GM19372 (cell line): ENCODE results near the gene FILIP1L.

Experiments used
- ATAC-seq: cut with Tn5 transposase; IDR thresholded peaks from one replicate; pipeline ENCODE4 v1.9.1; 2021; ENCODE audit warnings: mild to moderate bottlenecking, low read depth, moderate library complexity; ENCODE audit not compliant: unreplicated experiment

The FILIP1L gene

GRCh38 chr3:99984668-99985067 is 129.6 kb downstream of the FILIP1L start:
- ATAC-seq = no peak

DNA sequence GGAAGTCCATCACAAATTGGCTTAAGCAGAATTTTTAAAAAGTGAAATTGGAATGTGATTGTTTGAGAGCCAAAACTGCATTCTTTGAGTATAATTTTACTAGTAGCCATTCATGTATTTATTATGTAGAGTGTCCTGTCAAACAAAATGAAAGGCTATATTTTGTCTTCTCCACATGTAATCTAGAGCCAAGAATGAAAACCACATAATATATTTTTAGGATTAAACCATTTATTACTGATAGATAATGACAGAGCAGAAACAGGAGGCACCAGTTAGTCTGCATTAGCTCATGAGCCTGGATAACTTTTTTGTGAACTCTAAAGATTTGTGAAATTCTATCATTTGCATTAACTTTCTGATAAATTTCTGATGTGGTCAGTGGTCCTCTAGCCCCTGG is 130.2 kb downstream of the FILIP1L start:
- ATAC-seq = no peak

- no peak for ATAC-seq
These were observed 131.7 kb downstream of the FILIP1L start for GRCh38 chr3:99982650-99983049.

- ATAC-seq = no peak
These were observed 133.2 kb downstream of the FILIP1L start for GRCh38 chr3:99981138-99981537.

GRCh38 chr3:99980606-99981005 is 133.7 kb downstream of the FILIP1L start:
- no peak for ATAC-seq

GRCh38 chr3:99978221-99978620 is 136.1 kb downstream of the FILIP1L start:
- no peak for ATAC-seq

DNA sequence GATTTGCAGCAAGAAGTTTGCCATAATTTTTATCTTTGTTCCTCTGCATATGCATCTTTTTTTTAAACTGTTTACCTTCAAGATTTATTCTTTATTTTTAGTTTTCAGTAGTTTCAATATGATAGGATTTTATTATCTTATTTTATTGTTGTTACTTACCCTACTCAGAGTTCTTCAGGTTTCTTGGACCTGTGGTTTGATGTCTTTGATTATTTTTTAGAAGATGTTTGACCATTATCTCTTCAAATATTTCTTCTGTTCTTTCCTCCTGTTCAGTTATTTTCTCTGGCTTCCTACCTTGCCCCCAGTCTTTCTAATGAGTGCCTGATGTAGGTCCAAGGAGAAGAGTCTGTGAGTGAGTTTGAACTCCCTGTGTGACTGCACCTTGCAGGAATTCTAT is 137.7 kb downstream of the FILIP1L start:
- ATAC-seq = no peak

GRCh38 chr3:99974989-99975388 is 139.3 kb downstream of the FILIP1L start:
- ATAC-seq = no peak

DNA sequence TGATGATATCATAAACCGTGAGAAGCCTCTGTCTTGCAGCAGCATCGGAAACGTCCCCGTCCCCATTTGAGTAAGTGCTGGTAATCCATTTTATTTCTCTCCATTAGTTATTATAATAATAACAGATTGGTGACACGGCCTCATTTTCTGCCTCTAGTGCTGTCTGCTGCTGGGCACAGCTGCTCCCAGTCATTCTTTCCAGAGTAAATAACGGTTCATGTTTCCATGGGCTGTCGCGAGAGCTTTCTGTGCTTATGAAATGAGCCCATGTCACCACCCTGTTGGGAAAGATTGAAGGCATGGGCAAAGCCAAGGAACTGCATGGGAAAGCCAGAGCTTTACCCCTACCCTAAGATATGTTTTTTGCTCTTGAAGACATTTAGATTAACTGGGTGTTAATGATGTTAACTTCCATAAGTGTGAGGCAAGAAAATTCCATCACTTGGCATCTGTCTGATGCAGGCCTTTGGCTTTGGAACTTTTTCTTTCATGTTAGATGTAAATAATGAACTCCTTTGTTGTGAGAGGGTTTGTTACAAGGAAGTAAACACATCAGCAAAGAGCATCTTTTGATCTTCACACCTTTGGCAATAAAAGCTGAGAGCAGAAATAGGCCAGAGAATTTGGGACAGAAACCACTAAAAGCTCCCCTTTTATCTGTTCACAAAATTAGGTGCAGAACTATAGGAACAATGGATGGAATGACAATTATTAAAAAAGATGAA is 141.8 kb downstream of the FILIP1L start:
- no peak for ATAC-seq

- ATAC-seq = no peak
These were observed 142.5 kb downstream of the FILIP1L start for GRCh38 chr3:99971761-99972160.

GRCh38 chr3:99970198-99970597 is 144.1 kb downstream of the FILIP1L start:
- peak; percentile 83 for ATAC-seq

DNA sequence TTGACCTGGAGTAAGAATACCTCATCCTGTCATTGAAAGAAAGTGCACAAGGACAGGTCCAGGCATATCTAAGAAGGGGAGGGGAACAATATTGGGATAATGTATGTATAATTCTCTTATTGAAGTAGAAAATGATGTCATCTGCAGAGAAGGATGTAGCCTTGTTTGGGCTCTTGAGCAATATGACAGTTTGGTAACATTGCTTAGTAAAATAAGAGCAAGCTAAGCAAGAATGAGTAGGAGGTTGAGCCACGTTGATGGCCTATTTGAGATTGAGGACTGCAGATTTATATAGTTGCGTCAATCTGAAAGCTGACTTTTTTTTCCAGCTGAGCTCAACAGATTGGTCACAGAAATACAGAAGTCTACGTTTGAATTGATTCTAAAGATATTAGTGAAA is 145.2 kb downstream of the FILIP1L start:
- no peak for ATAC-seq

DNA sequence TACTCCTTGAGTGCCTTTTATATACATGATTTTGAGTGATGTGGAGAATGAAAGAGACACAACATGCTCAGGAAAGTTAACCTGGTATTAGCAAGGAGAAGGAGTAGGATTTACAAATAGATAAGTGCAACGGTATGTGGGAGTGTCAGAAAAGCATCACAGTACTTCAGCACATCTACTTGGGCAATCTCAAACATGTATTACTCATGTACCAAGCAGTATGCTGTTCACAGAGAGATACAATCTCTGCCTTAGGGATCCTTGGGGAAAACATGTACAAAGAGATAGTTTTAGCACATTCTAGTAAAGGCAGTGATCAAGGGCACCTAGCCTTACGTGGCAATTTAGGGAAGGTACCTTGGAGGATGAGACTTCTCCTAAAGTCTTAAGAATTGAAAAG is 146.5 kb downstream of the FILIP1L start:
- ATAC-seq = no peak

DNA sequence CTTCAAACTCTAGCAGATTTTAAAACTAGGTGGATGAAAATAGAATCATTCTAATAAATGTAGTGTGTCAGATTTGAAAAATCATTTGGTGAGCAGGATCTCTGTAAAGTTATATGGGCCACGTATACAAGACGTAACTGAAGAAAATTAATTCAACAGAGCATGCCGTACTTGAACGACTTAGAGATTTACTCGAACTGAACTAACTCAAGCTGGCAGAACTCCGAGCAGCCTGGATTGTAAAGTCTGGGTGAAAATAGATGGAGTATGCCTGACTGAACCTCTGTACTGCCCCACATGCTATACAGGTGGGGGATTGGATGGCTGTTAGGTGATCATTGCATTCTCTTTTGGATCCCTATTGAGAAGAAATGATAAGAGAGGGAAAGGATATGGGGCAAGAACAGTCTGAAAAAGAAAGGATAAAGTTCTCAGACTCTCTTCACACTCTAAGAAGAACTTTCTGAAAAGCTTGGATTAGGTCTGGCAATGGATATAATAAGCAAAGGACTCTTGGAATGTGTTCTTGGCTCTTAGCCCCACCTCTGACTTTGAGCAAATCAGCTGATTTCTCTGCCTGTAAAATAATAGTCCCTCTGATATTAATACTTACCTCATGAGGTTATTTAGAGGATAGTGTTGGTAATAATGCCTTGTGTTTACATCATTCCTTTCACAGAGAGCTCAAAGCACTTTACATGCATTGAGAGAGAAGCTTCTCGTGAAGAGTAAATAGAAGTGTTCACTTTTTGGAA is 147.5 kb downstream of the FILIP1L start:
- ATAC-seq = no peak

- ATAC-seq = no peak
These were observed 148.5 kb downstream of the FILIP1L start for GRCh38 chr3:99965681-99966408.

- ATAC-seq = no peak
These were observed 149.2 kb downstream of the FILIP1L start for GRCh38 chr3:99965077-99965476.

- no peak for ATAC-seq
These were observed 151.6 kb downstream of the FILIP1L start for GRCh38 chr3:99962703-99963102.

- no peak for ATAC-seq
These were observed 152.4 kb downstream of the FILIP1L start for GRCh38 chr3:99961756-99962515.

GRCh38 chr3:99960941-99961340 is 153.4 kb downstream of the FILIP1L start:
- ATAC-seq = no peak

DNA sequence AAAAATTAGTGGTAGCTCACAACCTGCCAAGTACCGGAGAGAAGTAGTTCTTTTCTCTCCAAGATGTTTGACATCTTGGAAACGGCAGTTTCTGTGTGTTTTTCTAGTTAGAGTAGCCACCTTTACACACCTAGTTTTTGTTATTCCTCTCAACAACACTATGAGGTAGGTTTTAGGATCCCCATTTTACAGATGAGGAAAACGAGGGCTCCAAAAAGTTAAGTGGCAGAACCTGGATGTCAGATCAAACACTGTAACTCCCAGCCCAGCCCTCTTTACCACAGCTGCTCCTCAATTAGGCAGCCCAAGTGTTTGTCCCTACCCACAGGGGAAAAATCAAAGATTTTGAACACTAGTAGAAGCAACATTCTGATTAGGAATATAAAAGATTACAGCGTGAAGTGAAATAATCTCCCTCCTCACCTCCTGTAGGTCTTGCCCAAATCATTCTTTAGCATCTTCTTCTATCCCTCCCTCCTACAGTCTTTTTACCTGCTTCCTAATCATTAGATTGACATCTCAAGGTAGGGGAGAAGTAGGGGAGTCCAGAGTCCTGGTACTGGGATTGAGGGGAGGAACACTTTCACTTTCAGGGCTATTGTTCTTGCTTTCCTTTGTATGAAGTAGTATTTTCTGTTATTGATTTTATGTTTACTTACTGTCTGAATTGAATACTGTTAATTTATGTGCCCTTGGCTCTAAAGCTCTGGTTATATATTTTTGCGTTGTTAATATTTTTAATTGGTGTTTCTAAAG is 154.0 kb downstream of the FILIP1L start:
- ATAC-seq = no peak
